AG09319 (cell line): ENCODE data around the gene ATP2B1.

ENCODE experiments used
- DNase-seq: peaks from one replicate; pipeline ENCODE4 v3.0.0-alpha.2; 2010; ENCODE audit warnings: low read depth; ENCODE audit errors: extremely low read depth
- TF ChIP-seq, protein P1 (sequence below): IDR thresholded peaks from 2 replicates; pipeline ENCODE4 v1.5.1; 2011; ENCODE audit warnings: low read depth, mild to moderate bottlenecking, inconsistent platforms, low read length, moderate library complexity

ATP2B1 gene

DNA sequence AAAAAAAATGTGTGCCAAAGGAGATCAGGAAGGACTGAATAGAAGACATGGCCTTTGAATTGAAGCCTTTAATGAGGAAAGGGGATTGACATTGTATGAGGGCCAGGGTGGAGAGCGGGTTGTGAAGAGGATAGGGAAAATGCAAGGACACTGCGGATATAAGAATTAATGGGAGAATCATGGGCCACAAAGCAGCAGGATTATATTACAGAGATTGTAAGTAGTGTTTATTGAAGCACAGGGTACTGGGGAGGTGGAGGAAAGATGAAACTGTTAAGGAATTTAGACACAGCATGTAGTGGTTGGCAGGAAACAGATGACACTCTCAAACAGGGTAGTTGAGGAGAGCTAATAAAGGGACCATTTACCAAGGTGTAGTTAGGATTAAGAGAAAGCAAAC, 166.4 kb downstream of the ATP2B1 start:
- DNase-seq, result no peak
- TF ChIP-seq, protein P1, sequence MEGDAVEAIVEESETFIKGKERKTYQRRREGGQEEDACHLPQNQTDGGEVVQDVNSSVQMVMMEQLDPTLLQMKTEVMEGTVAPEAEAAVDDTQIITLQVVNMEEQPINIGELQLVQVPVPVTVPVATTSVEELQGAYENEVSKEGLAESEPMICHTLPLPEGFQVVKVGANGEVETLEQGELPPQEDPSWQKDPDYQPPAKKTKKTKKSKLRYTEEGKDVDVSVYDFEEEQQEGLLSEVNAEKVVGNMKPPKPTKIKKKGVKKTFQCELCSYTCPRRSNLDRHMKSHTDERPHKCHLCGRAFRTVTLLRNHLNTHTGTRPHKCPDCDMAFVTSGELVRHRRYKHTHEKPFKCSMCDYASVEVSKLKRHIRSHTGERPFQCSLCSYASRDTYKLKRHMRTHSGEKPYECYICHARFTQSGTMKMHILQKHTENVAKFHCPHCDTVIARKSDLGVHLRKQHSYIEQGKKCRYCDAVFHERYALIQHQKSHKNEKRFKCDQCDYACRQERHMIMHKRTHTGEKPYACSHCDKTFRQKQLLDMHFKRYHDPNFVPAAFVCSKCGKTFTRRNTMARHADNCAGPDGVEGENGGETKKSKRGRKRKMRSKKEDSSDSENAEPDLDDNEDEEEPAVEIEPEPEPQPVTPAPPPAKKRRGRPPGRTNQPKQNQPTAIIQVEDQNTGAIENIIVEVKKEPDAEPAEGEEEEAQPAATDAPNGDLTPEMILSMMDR, result no peak

DNA sequence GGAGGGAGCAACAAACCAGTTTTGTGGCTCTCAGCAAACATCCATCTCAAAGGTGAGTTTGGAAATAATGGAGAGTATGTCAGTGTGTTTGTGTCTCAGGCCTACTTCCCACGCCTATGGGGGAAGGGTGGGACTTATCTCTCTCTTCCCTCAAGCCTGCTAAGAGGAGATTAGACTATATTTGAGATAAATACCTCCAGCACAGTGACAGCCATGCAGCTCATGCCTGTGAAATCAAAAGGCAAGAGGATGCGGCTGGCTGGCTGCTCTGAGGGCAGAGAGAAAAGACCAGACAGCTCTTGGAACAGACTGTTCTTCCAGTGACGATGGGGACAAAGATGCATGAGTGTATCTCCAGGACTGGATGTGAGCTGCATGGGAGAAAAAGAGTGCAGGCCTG, 168.1 kb downstream of the ATP2B1 start:
- DNase-seq, result no peak
- TF ChIP-seq, protein P1, result no peak

GRCh38 chr12:89539426-89540223, 169.0 kb downstream of the ATP2B1 start:
- DNase-seq, result no peak
- TF ChIP-seq, protein P1, result no peak

- DNase-seq, result no peak
Measured at GRCh38 chr12:89538897-89539296, 169.7 kb downstream of the ATP2B1 start.

More at GRCh38 chr12:89538897-89539296, 169.7 kb downstream of the ATP2B1 start:
- TF ChIP-seq, protein P1, result no peak
